GM19023 (cell line): ENCODE data around the gene TSPAN14.
A peak's percentile ranks its signal among the peaks of the same experiment; 100 is the strongest.

Experiments used
- ATAC-seq: cut with Tn5 transposase; IDR thresholded peaks from one replicate; pipeline ENCODE4 v1.9.1; 2021; ENCODE audit warnings: mild to moderate bottlenecking, moderate library complexity; ENCODE audit not compliant: unreplicated experiment

Gene TSPAN14

DNA sequence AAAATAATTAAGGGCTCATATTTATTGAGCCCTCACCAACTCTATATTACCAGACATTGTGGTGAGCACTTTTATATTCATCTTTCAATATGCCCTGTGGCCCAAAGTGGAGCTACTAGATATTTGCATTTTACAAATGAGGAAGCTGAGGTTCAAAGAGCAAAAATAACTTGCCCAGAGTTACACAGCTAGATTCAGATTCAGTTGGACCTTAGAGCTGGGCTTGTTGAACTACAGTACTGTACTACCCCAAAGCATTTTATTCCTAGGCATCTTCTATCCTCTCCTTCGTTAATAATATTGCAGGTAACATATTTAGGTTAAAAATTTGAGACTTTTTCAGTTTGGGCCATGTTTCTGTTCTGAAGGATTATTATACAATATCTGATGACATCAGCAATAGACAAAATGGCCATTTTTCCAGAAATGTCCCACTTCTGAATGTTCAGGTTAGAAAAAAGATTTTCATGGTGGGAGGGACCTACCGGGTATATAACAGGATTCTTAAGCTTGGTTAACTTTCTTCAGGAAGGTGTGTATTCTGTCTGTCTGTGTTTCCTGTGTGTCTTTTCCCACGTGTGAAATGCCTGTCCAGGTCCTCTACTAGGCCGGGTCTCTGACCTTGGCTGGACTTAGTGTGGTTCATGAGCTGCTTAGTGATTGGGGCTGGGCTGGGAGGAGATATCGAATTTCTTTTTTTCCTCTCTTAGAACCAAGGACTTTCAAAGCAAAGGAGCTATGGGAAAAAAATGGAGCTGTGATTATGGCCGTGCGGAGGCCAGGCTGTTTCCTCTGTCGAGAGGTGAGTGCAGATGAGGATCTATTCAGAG lies 32.2 kb upstream of the TSPAN14 start:
- ATAC-seq, result peak; percentile 88

DNA sequence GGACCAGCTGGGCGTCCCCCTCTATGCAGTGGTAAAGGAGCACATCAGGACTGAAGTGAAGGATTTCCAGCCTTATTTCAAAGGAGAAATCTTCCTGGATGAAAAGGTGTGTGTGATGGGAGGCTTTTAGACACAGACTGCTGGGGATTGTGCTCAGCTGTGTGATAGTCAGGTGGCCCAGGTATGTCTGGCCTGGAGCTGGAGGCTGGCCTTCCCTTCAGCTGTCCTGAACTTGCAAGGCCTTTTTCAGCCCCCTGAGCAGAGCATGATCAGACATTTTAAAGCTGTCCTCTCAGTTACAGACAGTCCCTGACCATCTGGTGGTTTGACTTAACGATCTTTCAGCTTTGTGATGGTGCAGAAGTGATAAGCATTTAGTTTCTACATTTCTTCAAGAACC lies 28.2 kb upstream of the TSPAN14 start:
- ATAC-seq, result no peak

DNA sequence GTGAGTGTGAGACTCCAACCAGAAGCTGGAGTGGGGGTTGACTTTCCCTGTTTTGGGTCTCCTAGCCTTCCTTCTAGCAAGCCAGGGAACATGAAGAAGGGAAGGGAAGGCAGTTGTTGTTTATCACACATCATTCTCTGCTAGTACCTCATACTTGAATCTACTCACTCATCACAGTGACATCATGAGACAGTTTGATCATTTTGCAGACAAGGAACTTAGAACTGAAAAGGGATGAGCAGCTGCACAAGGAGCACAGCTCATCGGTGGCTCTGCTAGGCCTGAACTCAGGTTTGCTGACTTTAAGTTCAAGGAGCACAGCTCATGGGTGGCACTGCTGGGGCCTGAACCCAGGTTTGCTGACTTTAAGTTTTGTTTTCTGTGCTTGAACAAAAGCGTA lies 26.6 kb upstream of the TSPAN14 start:
- no peak for ATAC-seq

DNA sequence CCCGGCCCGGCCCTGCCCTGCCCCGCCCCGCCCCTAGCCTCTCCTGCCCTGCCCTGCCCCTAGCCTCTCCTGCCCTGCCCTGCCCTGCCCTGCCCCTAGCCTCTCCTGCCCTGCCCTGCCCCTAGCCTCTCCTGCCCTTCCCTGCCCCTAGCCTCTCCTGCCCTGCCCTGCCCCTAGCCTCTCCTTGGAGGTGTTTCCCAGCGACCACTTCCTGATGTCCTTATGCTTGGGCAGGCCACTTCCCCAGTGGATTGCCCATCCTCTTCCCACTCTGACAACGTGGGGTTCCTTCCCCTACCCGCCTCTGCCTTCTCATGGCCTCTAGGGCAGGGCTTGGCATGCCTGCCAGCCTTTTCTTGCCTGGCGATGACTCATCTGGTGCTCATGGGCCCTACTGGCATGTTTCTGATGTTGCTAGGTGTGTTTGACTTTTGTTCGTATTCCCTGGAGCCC lies 24.6 kb upstream of the TSPAN14 start:
- no peak for ATAC-seq

DNA sequence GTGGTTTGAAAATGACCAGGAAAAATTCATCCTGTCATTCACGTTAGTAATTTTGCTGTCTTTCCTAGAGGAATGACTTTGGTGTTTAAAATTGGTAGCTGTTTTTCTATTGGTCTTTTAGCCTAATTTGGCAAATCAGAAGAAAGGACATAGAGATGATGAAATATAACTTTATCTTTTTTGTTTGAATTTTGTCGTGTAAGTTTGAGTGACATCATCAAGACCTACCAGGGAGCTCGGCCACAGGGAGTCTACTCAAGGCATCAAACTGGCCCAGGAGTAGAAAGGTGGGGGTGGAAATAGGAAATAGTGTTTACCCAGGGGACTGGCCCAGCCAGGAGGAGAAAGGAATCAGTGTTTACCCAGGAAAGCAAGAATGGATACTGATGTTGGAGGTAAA lies 21.0 kb upstream of the TSPAN14 start:
- no peak for ATAC-seq

DNA sequence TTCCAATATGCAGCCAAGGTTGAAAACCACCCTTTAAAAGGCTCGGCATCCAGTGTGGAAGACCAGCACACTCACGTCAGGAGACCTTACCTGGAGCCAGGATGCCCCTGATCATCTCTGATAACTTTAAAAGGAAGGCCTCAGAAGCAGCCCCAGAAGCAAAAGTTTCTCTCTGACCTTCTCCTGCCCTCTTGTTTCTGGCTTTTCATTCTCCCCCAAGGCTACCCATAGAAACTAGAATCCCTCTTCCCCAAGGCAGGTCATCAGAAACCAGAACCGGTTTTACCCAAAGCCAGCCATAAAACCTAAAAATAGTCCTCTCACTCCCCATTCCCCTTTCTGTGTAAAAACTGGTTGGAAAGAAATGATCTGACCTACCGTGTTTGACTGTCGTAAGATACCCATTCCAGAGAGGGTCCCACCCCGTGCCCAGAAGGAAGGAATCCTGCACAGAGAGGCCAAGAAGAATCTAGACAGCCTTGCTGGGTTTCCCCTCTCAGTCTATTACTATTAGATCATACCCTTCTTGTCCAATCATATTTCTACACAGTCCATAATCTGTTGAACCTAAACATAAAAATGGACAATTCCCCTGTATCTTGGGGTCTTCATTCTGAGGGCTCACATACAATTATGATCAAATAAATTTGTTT lies 17.5 kb upstream of the TSPAN14 start:
- ATAC-seq, result no peak

DNA sequence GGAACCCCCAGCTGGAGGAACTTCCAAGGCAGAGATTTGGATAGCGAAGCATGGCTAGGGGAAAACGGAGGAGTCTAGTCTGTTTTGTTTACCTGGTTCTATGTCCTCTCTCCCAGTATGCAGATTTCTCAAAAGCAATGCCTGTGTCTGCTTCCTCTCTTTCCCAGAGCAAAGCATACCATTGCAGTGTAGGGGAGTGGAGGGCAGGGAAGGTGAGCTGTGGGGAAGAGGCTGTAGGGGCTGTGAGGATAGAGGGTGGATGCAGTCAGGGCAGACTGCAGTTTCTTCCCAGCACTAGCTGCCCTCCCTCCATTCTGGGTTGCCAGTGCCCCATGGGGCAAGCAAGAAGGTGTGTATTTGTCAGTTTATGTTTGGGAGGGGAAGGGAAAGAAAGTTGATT lies 16.9 kb upstream of the TSPAN14 start:
- no peak for ATAC-seq

DNA sequence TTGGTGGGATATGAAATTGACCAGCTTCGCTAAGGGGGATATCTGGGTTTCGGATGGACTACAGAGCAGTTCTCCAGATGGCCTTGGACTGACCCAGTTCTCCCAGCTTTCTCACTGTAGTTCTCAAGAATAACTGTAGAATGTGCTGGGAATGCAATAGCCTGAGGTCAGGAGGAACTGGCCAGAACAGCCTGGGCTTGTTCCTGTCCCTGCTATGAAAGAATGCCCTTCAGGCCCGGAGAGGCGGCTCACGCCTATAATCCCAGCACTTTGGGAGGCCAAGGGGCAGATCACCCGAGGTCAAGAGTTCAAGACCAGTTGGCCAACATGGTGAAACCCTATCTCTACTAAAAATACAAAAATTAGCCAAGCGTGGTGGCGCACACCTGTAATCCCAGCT lies 12.3 kb upstream of the TSPAN14 start:
- no peak for ATAC-seq

DNA sequence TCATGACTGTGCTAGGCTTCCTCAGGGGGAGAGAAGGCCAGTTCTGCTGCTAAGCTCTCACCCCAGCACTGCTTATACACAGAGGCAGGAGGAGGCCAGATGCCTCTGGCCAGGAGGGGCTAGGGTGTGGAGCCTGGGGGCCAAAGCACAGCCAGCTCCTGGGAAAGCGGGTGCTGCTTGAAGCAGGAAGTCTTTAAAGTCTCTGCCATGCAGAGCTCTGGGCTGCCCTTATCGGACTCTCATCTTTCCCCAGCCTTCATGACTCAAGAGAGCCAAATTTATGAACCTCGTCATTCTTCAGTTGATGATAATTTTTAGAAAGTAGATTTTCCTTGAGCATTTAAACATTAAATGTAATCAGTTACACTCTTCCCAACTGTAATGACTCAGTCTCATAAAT lies 11.2 kb upstream of the TSPAN14 start:
- no peak for ATAC-seq

DNA sequence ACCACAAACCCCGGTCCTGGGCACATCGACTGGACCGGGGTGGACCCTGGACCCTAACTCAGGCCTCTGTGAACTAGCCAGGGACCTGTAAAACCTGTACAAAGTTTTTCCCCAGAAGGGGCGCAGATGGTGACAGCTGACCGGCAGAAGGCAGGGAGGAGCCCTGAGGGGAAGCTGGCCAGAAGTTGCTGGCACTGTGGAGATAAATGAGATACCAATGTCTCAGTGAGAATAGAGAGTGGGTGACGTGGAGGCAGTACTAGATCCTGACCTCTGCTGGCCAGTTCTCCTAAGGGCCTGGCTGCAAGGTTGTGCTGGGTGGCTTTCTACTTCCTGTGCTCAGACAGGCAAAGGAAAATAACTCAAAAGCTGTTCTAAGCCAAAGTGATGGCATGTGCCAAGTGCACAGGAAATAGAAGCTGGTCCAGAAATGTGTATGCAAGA lies 10.6 kb upstream of the TSPAN14 start:
- peak; percentile 52 for ATAC-seq

DNA sequence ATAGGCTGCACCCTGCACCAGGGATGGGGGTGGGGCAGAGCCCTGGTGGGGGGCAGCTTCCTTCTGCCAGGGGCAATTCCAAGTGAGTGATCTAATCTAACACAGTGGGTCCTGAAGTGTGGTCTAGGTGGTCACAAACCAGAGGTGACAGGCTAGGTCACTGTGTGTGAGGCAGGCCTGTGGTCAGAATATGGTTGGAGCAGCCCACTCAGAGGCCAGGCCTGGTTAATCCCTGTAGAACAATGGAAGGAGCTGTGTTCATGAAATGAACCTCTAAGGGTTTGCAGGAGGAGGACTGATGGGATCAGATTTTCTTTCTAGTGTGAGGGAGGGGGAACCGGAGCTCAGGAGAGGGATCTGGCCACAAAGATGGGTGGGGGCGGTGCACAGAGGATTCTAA lies 10.0 kb upstream of the TSPAN14 start:
- ATAC-seq, result no peak

DNA sequence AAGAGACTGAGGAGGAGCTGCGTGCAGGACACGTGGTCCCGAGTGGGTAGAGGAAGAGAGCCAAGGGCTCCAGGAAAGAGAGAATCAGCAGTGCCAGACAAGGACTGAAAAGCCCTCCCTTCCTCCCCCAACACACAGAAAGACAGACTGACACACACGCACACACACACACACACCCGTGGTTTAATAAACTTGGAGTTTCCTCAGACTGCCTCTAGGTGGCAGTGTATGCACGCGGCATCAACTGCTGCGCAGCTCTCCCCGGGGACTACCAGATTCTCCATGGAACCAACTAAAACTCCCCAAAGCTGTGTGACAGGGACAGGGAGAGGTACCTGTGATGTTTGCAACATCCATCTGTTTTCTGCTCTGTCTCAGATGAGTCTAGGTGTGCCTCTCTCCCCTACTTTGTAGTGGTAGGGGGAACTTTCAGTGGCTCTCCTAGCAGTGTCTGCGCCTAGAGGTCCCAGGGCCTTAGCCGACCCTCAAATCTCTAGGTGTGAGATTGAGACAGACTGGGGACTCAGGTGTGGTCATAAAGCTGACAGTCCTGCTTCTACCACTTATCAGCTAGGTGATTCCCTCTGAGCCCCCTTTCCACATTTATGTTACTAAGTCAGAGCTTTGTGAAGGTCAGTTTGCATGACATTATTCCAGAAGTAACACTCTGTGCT lies 9.3 kb upstream of the TSPAN14 start:
- peak; percentile 79 for ATAC-seq

DNA sequence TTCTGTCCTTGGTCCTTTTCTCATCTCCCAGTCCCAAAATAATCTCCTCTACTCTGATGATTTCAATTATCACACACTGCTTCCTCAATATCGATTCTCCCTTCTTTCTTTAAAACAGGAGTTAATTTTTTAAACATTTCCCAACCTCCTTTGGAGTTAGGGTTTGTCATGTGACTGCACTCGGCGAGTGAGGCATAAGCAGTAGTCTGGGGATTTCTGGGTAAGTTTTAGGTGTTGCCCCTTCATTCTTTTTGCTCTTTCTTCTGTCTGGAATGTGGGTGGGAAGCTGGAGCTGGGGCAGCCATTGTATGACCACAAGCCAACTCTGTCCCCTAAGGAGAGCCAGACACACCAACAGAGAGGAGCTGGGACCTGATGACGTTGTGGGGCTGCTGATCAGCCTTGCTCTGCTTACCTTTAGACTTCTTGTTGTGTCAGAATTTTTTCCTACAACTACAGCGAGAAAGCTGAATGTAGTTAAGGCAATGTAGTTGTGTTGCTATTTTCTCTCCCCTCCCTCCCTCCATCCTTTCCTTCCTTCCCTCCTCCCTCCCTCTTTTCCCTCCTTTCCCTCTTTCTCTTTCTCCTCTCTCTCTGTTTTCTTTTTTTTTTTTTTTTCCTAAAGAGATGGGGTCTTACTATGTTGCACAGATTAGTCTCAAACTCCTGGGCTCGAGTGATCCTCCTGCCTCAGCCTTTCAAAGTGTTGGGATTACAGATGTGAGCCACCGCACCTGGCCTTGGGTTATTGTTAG lies 6.5 kb upstream of the TSPAN14 start:
- ATAC-seq, result no peak

DNA sequence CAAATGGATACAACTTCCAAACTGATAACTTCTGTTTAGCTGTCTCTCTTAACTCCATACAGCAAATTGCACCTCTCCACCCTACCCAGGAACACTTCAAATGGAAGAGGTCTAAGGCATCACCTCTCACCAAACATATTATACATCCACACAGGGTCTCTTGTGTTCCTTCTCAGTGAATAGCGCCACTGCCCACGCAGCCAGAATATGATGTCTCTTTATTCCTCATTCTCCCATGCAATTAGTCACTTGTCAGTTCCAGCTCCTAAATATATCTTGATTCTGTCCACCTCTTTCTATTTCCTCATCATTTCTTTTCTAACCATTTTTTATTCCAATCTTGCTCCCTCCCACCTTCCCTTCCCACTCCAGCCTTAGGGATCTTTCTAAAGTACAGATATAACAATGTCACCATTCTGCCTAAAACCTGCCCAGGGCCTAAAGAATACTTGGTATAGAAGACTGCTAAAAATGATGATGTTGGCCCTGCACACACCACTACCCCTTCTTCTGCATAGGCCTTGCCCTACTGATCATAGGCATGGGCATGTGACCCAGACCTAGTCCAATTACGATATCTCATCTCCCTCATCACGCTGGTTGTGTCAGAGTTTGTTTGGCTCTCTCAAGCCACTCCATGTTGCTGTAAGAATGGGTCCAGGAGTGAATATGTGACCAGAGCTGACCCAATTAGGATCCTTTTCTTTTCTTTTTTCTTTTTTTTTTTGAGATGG lies 5.7 kb upstream of the TSPAN14 start:
- no peak for ATAC-seq

DNA sequence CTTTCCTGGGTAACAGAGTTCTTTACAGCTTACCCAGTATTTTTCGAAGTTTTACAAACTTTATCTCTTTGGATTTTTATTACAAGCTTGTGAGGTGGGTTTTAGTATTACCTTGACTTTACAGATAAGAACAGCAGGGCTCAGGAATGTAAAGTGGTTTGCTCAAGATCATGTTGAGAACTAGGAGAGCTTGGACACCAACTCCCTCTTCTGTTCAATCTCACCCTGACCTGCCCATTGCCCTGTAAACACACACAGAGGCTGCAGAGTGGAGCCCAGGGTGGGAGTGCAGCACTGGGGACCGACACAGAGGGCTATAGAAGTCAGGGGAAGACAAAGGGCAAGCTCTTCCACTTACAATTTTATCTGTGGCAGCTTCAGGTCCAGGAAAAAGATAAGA lies 4.6 kb upstream of the TSPAN14 start:
- no peak for ATAC-seq

DNA sequence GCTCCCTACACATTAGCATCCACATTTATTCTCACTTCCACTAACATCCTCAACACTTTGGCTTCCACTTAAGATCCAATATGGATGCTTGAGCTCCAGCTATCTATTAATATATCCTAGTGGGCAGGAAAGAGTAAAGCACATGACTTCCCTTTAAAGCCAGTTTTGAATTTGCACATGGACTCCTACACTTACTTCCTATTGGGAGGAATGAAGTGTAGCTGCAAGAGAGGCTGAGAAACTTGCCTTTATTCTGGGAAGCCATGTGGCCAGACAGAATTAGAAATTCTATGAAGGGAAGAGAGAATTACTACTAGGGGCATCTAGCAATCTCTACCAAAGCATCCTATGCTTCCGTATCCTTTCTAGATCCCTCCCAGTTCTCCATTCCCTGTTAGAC lies 3.0 kb upstream of the TSPAN14 start:
- no peak for ATAC-seq

DNA sequence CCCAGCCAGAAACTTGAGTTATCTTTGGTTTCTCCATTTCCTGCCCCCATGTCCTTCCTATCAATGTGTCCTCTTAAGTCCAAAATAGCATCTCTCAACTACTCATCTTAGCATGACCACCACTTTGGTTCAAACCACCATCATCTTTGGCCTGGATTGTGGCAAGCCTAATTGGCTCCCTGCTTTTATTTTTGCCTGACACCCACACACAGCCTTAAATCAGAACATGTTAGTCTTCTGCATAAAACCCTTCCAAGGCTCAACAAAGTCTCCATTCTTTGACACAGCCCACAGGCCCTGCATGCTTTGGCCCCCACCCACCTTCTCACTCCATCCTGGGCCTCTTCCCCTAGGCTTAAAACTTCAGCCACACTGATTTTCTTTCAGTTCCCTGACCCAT lies 2.0 kb upstream of the TSPAN14 start:
- no peak for ATAC-seq

DNA sequence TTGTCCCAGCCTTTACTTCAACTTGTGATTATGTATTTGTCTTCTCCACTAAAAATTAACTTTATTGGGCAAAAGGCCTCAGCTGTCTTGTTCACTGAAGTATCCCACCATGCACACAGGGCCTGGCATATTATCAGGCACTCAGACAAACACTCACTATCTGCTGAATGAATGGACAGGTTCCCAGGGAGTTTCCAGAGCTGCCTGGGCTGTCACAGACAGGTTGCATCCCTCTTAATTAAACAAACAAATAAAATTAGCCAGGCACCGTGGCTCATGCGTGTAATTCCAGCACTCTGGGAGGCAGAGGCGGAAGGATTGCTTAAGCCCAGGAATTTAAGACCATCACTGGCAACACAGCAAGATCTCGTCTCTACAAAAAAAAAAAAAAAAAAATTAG lies 1.5 kb upstream of the TSPAN14 start:
- ATAC-seq, result no peak

DNA sequence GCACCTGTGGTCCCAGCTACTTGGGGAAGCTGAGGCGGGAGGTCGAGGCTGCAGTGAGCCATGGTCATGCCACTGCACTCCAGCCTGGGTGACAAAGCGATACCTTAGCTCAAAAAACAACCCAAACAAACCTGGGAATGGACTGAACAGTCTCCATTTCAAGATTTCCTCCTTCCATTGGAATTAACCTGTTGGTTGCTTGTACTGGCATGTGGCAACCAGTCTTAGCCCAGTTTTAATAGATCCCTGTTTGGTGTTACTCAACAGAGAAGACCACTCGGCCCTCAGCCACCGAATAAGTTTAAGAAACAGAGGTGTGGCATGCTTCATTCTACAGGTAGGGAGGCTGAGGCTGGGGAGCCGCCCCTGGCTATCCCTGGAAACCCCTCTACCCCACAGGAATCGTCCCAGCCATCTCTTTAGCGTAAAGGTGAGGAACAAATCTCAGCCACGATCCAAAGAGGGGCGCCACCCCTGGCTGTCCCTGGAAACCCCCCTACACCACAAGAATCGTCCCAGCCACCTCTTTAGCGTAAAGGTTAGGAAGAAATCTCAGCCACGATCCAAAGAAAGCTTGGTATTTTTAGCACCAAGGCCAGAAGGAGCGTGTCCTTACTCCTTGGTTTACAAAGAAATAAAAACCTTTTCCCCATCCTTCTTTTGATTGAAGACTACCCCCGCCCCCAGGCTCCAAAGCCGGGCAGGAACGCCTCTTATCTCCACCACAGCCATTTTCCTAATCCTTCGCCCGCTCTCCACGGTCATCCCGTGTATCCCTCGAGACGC lies 861 bp upstream of the TSPAN14 start:
- ATAC-seq, result no peak
